ENCODE measurements around the gene GIMAP5.

The GIMAP5 gene

GRCh38 chr7:150738092-150738491 is 874 bp downstream of the GIMAP5 start:
- Histone ChIP-seq H3K27ac (ENCODE audit: low read length) (peak overlapping the region; percentile 95), H3K4me1 (ENCODE audit: insufficient read depth, low read length) (peaks cover 81% of the 10 kb centered on the region), H3K4me3 (ENCODE audit: low read depth in 1 of 2, low read length in 2 of 2) (peak overlapping the region; percentile 50 to 70), H3K36me3 (ENCODE audit: insufficient read depth, low read length) (peaks cover 54% of the 10 kb centered on the region), H3K9me3 (ENCODE audit: insufficient read depth, low read length, severe bottlenecking) (no peaks in the 10 kb centered on the region), H3K4me2 (ENCODE audit: insufficient read depth, low read length) (peak overlapping the region; percentile 70), H3K27me3 (ENCODE audit: insufficient read depth, low read length, poor library complexity) (no peaks in the 10 kb centered on the region), H2AFZ (ENCODE audit: low read depth, low read length) (peak overlapping the region; percentile 70; the same call in 1 of the 2 replicates), H3K79me2 (ENCODE audit: insufficient read depth, low read length) (peaks cover 65% of the 10 kb centered on the region), H4K20me1 (ENCODE audit: insufficient read depth, low read length) (peaks cover 13% of the 10 kb centered on the region; the same call in 1 of the 2 replicates), H3K9ac (ENCODE audit: low read depth, low read length) (peak overlapping the region; percentile 71)
- peak; percentile 65 for DNase-seq
- ATAC-seq (ENCODE audit: insufficient read depth, low read depth) = peak; percentile 28
- TF ChIP-seq CTCF (IDR thresholded peaks at IDR 0.05; ENCODE audit: borderline replicate concordance, extremely low read depth, low read length, poor library complexity, severe bottlenecking) = no peak
- TF ChIP-seq EZH2 (IDR thresholded peaks at IDR 0.05; ENCODE audit: borderline replicate concordance, low read depth, low read length, severe bottlenecking) = no peak

GRCh38 chr7:150738591-150739001 is 1.4 kb downstream of the GIMAP5 start:
- Histone ChIP-seq H4K20me1 (ENCODE audit: insufficient read depth, low read length) (peaks cover 15% of the 10 kb centered on the region; the same call in 1 of the 2 replicates), H3K4me3 (ENCODE audit: low read depth in 1 of 2, low read length in 2 of 2) (peak overlapping the region; percentile 50 to 70), H3K4me1 (ENCODE audit: insufficient read depth, low read length) (peaks cover 83% of the 10 kb centered on the region), H3K27ac (ENCODE audit: low read length) (peak overlapping the region; percentile 95), H3K9me3 (ENCODE audit: insufficient read depth, low read length, severe bottlenecking) (no peaks in the 10 kb centered on the region), H3K36me3 (ENCODE audit: insufficient read depth, low read length) (peaks cover 59% of the 10 kb centered on the region), H2AFZ (ENCODE audit: low read depth, low read length) (no peak overlapping the region; the same call in 1 of the 2 replicates), H3K79me2 (ENCODE audit: insufficient read depth, low read length) (peaks cover 70% of the 10 kb centered on the region), H3K27me3 (ENCODE audit: insufficient read depth, low read length, poor library complexity) (no peaks in the 10 kb centered on the region), H3K9ac (ENCODE audit: low read depth, low read length) (peak overlapping the region; percentile 71), H3K4me2 (ENCODE audit: insufficient read depth, low read length) (peak overlapping the region; percentile 70)
- TF ChIP-seq CTCF (IDR thresholded peaks at IDR 0.05; ENCODE audit: borderline replicate concordance, extremely low read depth, low read length, poor library complexity, severe bottlenecking) (no peak), EZH2 (IDR thresholded peaks at IDR 0.05; ENCODE audit: borderline replicate concordance, low read depth, low read length, severe bottlenecking) (no peak)
- ATAC-seq (ENCODE audit: insufficient read depth, low read depth) (peak; percentile 18), DNase-seq (no peak)

GRCh38 chr7:150739033-150739432 is 1.8 kb downstream of the GIMAP5 start:
- Histone ChIP-seq H3K9ac (ENCODE audit: low read depth, low read length) (peak overlapping the region; percentile 71), H3K9me3 (ENCODE audit: insufficient read depth, low read length, severe bottlenecking) (no peaks in the 10 kb centered on the region), H3K79me2 (ENCODE audit: insufficient read depth, low read length) (peaks cover 74% of the 10 kb centered on the region), H4K20me1 (ENCODE audit: insufficient read depth, low read length) (peaks cover 15% of the 10 kb centered on the region; the same call in 1 of the 2 replicates), H3K36me3 (ENCODE audit: insufficient read depth, low read length) (peaks cover 63% of the 10 kb centered on the region), H3K27ac (ENCODE audit: low read length) (peak overlapping the region; percentile 95), H3K4me3 (ENCODE audit: low read depth in 1 of 2, low read length in 2 of 2) (peak overlapping the region; percentile 50 to 70), H3K27me3 (ENCODE audit: insufficient read depth, low read length, poor library complexity) (no peaks in the 10 kb centered on the region), H3K4me1 (ENCODE audit: insufficient read depth, low read length) (peaks cover 88% of the 10 kb centered on the region), H3K4me2 (ENCODE audit: insufficient read depth, low read length) (peak overlapping the region; percentile 70), H2AFZ (ENCODE audit: low read depth, low read length) (no peak overlapping the region)
- ATAC-seq (ENCODE audit: insufficient read depth, low read depth) (no peak), DNase-seq (no peak)
- no peak for TF ChIP-seq EZH2 (IDR thresholded peaks at IDR 0.05; ENCODE audit: borderline replicate concordance, low read depth, low read length, severe bottlenecking)
- TF ChIP-seq CTCF (IDR thresholded peaks at IDR 0.05; ENCODE audit: borderline replicate concordance, extremely low read depth, low read length, poor library complexity, severe bottlenecking) = peak; percentile 54

All from DND-41 (cell line).